MCF 10A (cell line): Measurements from ENCODE around the gene IPO5. TPM values are rescaled to one million over a fixed set of nuclear protein-coding genes. Genes with fewer than 3 reads are reported as not detected.

ENCODE experiments used
- BruUV-seq: library from RNA; stranded (reverse); fragments of 400-500 nt; replicated peaks from 2 replicates; lab custom pipeline; 2021; lab: Mats Ljungman, UMichigan
- CTCF ChIA-PET: fragments of 300-600 bp; sonication (Branson Sonifier 250); formaldehyde crosslinking; extraction: SDS; loops from one replicate; lab custom pipeline; 2021; ENCODE audit warnings: antibody characterized with exemption, inconsistent platforms; lab: Yijun Ruan, JAX
- POLR2A ChIA-PET: fragments of 300-600, 350-650 bp; sonication (Branson Sonifier 250); formaldehyde crosslinking; extraction: SDS; loops from one replicate; lab custom pipeline; 2020; ENCODE audit warnings: antibody characterized with exemption, inconsistent platforms; lab: Yijun Ruan, JAX
- DNase-seq: peaks from one replicate; pipeline ENCODE4 v3.0.0-alpha.2; 2018; ENCODE audit not compliant: unreplicated experiment
- H3K27ac Mint-ChIP-seq: one replicate; pipeline ENCODE4 v1.8.0; 2022; ENCODE audit warnings: mild to moderate bottlenecking, low read depth, mixed read lengths; ENCODE audit not compliant: unreplicated experiment
- H3K27me3 Mint-ChIP-seq: one replicate; pipeline ENCODE4 v1.8.0; 2022; ENCODE audit warnings: mixed read lengths; ENCODE audit not compliant: insufficient read depth, unreplicated experiment
- H3K36me3 Mint-ChIP-seq: one replicate; pipeline ENCODE4 v1.8.0; 2022; ENCODE audit warnings: mild to moderate bottlenecking, moderate library complexity, mixed read lengths; ENCODE audit not compliant: insufficient read depth, unreplicated experiment
- H3K4me1 Mint-ChIP-seq: one replicate; pipeline ENCODE4 v1.8.0; 2022; ENCODE audit warnings: mixed read lengths; ENCODE audit not compliant: insufficient read depth, unreplicated experiment
- H3K4me3 Mint-ChIP-seq: one replicate; pipeline ENCODE4 v1.8.0; 2022; ENCODE audit warnings: mild to moderate bottlenecking, moderate library complexity, mixed read lengths; ENCODE audit not compliant: unreplicated experiment
- H3K9me3 Mint-ChIP-seq: one replicate; pipeline ENCODE4 v1.8.0; 2022; ENCODE audit warnings: mixed read lengths; ENCODE audit not compliant: unreplicated experiment
- intact Hi-C: fragments of 100-400 bp; cut with micrococcal nuclease; formaldehyde crosslinking; loops from 2 replicates; pipeline ENCODE4 v1.14.1; 2022
- total RNA-seq: library from RNA; stranded (reverse); gene quantifications from 2 replicates; pipeline ENCODE4 v1.2.3, GENCODE V29; 2022
- TF ChIP-seq, protein P1 (sequence below): fragments of 200-600 bp; IDR thresholded peaks from one replicate; pipeline ENCODE4 v1.8.0; 2022; ENCODE audit warnings: antibody characterized with exemption, mild to moderate bottlenecking; ENCODE audit not compliant: unreplicated experiment

The IPO5 gene
- total RNA-seq, 1 experiment from 2014 or later = 200 TPM

DNA sequence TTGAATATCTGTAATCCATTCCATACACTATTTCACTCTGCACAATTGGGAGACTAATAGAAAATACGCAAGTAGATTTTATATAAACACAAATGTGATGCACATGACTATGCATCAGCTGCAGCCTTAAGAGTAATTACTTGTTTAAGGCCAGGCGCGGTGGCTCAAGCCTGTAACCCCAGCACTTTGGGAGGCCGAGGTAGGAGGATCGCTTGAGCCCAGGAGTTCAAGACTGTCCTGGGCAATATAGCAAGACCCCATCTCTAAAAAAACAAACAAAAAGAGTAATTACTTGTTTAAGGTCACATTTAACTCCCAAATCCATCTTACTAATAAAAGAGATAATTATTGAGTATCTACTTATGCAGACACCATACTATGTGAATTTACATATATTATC, 18.0 kb downstream of the IPO5 start:
- no peaks in the 10 kb centered on the region for H3K9me3 Mint-ChIP-seq
- H3K36me3 Mint-ChIP-seq = no peaks in the 10 kb centered on the region
- DNase-seq = no peak
- TF ChIP-seq, protein P1, sequence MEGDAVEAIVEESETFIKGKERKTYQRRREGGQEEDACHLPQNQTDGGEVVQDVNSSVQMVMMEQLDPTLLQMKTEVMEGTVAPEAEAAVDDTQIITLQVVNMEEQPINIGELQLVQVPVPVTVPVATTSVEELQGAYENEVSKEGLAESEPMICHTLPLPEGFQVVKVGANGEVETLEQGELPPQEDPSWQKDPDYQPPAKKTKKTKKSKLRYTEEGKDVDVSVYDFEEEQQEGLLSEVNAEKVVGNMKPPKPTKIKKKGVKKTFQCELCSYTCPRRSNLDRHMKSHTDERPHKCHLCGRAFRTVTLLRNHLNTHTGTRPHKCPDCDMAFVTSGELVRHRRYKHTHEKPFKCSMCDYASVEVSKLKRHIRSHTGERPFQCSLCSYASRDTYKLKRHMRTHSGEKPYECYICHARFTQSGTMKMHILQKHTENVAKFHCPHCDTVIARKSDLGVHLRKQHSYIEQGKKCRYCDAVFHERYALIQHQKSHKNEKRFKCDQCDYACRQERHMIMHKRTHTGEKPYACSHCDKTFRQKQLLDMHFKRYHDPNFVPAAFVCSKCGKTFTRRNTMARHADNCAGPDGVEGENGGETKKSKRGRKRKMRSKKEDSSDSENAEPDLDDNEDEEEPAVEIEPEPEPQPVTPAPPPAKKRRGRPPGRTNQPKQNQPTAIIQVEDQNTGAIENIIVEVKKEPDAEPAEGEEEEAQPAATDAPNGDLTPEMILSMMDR = no peak
- intact Hi-C loops = no loop called here
- H3K27ac Mint-ChIP-seq = no peak overlapping the region
- no peak overlapping the region for H3K4me3 Mint-ChIP-seq
- H3K4me1 Mint-ChIP-seq = no peaks in the 10 kb centered on the region
- POLR2A ChIA-PET = no interaction called here
- H3K27me3 Mint-ChIP-seq = no peaks in the 10 kb centered on the region
- no TSS peak for BruUV-seq
- CTCF ChIA-PET = interaction anchor here (0.5 kb wide), 1 partner anchor 15 kb away, joined by 5 read pairs; no protein-coding TSS in a partner anchor

DNA sequence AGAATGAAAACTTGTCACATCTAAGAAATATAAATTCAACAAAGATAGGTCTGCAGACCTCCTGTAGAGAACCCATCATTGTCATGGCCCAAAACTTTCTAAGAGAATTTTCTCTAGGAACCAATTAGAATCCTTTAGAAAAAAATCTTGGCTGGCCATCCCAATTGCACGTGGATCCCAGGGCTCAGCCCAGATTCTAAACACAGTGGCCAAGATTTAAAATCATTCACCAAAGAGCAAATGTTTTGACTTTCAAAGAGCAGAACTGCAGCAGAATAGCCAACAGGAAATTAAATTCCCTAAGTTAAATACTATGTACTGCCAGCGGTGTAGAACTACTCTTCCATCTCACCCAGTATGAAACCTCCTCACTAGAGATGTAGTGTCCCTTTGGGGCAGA, 21.3 kb downstream of the IPO5 start:
- BruUV-seq = no TSS peak
- Mint-ChIP-seq H3K4me3 (peak overlapping the region; percentile 91), H3K36me3 (no peaks in the 10 kb centered on the region), H3K4me1 (peaks cover 6% of the 10 kb centered on the region), H3K27me3 (no peaks in the 10 kb centered on the region), H3K27ac (no peak overlapping the region), H3K9me3 (no peaks in the 10 kb centered on the region)
- no peak for DNase-seq
- POLR2A ChIA-PET = no interaction called here
- TF ChIP-seq, protein P1 = no peak
- CTCF ChIA-PET = no interaction called here
- intact Hi-C loops = no loop called here

DNA sequence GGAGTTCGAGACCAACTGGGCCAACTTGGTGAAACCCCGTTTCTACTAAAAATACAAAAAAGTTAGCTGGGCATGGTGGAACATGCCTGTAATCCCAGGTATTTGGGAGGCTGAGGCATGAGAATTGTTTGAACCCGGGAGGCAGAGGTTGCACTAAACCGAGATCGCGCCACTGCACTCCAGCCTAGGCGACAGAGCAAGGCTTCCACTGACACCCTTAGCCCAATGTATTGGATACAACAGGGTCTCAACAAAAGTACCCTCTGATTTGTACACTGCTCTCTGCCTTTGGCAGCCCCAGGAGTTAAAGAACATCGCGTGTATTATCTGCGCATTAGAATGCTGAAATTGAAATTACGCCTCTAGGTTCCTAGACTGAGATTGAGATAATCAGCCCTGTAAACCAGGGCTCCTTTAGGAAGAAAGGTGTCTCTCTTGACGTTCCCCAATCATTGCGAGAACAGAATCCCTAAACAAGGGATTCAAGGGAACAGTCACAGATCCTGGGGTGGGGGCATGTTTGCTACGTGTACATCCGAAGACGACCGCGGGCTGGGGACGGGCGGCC, 21.9 kb downstream of the IPO5 start:
- Mint-ChIP-seq H3K27ac (peak overlapping the region; percentile 95), H3K9me3 (no peaks in the 10 kb centered on the region), H3K36me3 (peaks cover 2% of the 10 kb centered on the region), H3K4me1 (peaks cover 6% of the 10 kb centered on the region), H3K27me3 (no peaks in the 10 kb centered on the region), H3K4me3 (peak overlapping the region; percentile 91)
- intact Hi-C loops = no loop called here
- TSS peak; percentile 84 for BruUV-seq
- no peak for DNase-seq
- TF ChIP-seq, protein P1 = no peak
- CTCF ChIA-PET = no interaction called here
- POLR2A ChIA-PET = interaction anchor here (0.5 to 1.4 kb wide), 2 partner anchors 19 to 28 kb away, joined by 4 read pairs; no protein-coding TSS in a partner anchor

DNA sequence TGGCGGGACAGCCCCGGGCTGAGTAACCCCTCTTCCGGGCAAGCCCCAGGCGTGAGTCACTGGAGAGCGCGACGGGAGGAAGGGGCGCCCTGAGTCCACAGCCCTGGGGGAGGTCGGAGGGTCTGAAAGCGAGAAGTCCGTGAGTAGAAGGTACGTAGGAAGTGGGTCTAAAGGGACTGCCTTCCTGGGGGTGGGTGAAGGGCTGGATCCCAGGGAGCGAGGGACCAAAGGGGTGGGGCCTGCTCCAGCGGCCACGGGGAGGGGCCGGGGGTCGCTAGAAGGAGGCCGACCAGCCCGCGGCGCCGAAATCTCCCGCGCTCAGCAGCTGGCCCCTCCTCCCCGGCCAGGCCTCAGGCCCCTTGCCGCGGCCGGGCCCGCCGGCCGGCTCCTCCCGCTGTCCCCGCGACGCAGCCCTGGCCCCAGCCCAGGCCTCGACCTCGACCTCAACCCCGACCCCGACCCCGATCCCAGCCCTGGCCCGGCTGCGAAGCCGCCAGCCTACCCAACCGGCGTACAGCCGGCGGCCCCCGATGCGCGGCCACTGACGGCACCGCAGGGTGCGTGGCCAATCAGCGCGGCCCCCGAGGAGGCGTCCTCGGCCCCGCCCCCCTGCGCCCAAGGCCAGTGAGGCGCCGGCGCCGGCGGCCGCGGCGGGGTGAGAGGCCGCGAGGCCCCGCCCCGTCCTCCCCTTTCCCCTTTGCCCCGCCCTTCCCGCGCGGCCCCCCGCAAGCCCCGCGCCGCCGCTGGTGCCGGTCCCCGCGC, 22.6 kb downstream of the IPO5 start:
- no peaks in the 10 kb centered on the region for H3K27me3 Mint-ChIP-seq
- ChIA-PET CTCF (no interaction called here), POLR2A (interaction anchor here (0.5 to 1.4 kb wide), 2 partner anchors 19 to 29 kb away, joined by 4 read pairs; no protein-coding TSS in a partner anchor)
- H3K9me3 Mint-ChIP-seq = no peaks in the 10 kb centered on the region
- H3K4me3 Mint-ChIP-seq = peak overlapping the region; percentile 91
- H3K4me1 Mint-ChIP-seq = peaks cover 8% of the 10 kb centered on the region
- no TSS peak for BruUV-seq
- peak; percentile 89 for DNase-seq
- peaks cover 5% of the 10 kb centered on the region for H3K36me3 Mint-ChIP-seq
- peak overlapping the region; percentile 95 for H3K27ac Mint-ChIP-seq
- intact Hi-C loops = loop anchor here (1.0 to 2.0 kb wide), 2 partner anchors 29 to 121 kb away; no protein-coding TSS in a partner anchor
- TF ChIP-seq, protein P1 = no peak
